NCI-H69 (cell line): Measurements from ENCODE around the gene PRKCG.

Source experiments
- DNase-seq: peaks from one replicate; lab custom pipeline; 2025; lab: John Stamatoyannopoulos, UW

Gene PRKCG

DNA sequence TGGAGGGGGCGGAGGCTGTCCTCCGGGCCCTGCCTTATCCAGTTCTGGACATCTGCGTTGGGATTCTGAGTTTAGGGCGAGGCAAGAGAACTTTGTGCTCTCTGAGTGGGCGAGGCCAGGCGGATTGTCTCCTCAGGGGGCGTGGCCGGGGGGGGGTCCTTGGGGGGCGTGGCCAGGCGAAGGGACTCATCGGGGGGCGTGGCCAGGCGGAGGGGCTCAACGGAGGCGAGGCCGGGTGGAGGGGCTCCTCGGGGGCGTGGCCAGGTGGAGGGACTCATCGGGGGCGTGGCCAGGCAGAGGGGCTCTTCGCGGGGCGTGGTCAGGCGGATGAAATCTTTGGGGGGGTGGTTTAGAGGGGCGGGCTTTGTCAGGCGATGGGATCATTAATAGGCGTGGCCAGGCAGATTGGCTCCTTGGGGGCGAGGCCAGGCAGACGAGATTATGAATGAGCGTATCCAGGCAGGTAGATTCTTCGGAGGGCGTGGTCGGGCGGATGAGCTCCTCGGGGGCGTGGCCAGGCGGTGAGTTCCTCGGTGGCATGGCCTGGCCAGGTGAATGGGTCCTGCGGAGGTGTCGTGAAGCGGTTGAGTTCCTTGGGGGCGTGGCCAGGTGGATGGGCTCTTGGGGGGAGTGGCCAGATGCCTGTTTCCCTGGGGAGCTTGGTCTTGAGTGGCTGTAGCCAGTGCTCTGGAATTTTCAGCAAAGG, 16.8 kb downstream of the PRKCG start:
- peak; percentile 69 for DNase-seq

DNA sequence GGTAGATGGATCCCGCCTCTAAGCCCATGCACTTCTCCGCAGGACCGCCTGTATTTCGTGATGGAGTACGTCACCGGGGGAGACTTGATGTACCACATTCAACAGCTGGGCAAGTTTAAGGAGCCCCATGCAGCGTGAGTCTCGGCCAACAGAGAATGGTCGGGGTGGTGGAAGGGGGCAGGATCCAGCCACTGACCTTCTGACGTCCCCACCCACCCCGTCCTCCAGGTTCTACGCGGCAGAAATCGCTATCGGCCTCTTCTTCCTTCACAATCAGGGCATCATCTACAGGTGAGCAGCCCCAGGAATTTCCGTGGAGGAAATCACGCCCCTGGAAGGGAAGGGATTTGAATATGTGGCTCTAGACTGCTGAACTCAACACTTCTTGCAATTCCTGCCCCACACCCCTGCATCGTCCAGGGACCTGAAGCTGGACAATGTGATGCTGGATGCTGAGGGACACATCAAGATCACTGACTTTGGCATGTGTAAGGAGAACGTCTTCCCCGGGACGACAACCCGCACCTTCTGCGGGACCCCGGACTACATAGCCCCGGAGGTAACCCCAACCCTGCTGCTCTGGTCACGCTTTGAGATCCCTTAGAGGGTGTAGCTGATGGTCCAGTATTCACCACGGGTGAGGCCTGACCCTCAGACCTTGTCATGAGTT, 18.3 kb downstream of the PRKCG start:
- DNase-seq: no peak

DNA sequence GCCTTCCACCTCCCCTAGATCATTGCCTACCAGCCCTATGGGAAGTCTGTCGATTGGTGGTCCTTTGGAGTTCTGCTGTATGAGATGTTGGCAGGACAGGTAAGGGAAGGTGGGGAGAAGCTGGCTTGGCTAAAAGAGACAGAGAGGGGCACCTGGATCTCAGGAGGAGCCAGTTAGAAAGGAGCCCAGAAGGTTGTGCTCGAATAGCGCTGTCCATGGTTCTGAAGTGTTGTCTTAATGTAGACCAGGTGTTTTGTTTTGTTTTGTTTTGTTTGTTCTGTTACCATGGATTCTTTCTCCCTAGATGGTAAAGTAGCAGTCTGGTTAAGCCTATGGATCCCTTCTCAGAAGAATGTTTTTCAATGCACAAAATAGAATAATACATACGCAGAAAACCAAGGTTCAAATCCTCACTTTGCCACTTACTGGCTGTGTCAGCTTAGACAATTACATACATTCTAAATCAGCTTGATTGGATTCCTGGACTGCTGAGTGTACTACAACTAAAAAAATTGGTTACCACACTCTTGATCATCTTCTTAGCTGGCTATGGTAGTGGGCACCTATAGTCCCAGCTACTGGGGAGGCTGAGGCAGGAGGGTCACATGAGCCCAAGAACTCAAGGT, 21.2 kb downstream of the PRKCG start:
- DNase-seq: no peak

DNA sequence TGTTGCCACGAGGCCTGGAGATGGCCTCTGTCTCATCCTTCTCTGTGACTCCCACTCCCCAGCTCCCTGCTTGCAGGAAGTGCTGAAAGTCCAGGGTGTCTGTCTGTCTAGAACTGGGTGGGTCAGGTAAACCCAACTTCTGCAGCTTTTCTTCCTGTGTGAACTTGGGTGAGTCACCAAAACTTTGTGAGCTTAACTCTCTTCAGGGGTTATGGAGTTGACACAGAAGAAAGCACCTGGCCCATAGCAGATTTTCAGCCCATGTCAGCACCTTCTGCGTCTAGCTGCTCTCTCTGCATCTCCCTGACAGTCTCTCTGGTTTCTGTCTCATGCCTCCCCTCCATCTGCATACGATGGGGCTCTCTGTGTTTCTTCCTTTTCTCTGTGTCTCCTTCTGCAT, 22.9 kb downstream of the PRKCG start:
- DNase-seq: no peak

DNA sequence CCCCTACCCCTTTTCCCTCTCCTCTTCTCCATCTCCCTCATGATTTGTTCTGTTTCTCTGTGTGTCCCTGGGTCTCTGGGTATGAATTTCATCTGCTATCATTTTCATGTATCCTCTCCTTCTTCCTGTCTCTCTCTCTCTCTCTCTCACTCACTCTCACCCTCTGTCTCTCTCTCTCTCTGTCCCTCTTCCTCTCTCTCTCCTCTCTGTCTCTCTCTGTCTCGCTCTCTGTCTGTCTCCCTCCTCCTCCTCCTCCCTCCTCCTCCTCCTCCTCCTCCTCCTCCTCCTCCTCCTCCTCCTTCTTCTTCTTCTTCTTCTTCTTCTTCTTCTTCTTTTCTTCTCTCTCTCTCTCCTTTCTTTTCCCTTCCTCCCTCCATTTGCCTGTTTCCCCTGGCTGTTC, 23.8 kb downstream of the PRKCG start:
- DNase-seq: no peak

DNA sequence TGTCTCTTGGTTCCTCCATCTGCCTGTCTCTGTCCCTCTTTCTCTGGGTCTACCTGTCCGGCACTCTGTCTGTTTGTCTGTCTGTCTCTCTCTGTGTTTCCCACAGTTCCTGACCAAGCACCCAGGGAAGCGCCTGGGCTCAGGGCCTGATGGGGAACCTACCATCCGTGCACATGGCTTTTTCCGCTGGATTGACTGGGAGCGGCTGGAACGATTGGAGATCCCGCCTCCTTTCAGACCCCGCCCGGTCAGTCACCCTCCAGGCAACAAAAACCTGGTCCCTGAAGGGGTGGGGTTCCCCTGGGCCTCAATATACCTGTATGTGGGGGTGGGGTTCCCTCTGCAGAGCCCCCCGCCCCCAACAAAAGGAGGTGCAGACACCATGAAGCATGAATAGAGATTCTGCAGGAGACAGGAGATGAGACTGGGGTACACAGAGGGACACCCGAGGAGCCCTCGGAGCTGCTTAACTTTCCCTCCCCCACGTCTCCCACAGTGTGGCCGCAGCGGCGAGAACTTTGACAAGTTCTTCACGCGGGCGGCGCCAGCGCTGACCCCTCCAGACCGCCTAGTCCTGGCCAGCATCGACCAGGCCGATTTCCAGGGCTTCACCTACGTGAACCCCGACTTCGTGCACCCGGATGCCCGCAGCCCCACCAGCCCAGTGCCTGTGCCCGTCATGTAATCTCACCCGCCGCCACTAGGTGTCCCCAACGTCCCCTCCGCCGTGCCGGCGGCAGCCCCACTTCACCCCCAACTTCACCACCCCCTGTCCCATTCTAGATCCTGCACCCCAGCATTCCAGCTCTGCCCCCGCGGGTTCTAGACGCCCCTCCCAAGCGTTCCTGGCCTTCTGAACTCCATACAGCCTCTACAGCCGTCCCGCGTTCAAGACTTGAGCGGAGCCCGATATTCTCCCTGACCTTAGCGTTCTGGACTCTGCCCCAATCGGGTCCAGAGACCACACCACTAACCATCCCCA, 24.5 kb downstream of the PRKCG start:
- DNase-seq: peak; percentile 34

DNA sequence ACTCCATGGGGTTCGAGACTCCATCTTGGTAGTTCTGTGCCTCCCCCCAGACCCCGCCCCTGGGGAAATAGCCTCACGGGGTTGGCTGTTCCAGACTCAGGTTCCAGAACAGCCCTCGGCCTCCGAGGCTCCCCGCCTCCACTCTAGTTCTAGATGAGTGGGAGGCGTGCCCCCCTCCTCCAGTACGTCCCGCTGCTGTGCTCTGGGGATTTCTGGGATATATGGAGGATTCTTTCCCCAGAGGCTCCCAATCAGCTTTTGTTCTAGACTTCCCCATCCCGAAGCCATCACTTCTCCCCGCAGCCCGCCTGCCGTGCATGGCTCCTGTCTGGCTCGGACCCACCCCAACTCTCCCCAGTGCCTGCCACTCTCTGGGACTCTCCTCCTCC, 25.2 kb downstream of the PRKCG start:
- DNase-seq: no peak

DNA sequence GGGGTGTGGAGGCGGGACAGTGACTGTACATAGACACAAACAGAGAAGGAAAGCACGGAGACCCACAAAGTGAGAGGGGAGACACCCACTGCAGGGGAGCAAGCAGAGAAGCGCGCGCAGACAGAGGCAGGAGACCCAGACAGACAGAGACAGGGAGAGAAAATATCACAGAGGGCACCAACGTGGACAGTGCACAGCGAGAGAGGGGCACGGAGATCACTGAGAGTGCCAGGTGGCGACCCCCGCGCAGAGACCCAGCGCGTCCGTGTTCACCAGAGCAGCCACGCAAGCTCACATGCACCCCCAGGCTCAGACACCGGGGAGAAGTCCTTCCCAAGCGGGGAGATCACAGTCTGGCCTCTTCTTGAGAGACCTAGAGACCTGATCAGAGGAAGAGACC, 25.7 kb downstream of the PRKCG start:
- DNase-seq: no peak

DNA sequence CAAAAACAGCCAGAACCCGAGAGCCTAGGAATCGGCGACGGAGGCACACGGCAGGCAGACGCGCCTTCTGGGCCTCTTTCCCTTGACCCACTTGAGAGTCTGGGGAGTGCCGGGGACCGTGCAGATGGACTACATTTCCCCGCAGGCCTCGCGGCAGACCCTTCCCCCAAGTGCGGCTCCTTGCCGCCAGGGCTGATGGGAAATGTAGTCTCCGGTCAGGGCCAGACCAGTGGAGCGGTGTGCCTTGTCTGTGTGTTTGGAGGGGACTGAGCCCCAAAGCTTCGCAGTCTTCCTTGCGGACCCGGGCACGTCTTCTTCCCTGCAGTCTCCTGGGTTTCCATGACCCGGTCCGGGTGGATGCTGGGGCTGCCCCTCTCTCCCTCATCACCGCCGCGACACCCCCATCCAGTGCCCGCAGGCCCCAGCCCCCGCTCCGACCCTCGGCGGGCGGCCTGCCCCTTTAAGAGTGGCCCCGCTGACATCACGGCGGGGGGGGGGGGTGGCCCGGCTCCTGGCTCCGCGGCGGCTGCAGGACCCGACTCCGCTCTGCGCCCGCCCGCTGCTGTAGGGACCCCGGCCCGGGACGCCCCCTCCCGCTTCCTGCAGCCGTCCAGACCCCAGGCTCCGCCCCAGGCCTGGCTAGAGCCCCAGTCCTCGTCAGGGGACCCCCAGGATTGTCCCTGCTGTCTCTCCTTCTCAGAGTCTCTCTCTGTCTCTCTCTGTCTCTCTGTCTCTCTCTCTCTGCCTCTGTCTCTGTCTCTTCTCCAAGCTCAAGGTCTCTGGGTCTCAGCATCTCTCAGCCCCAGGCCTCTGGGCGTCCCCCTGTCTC, 26.3 kb downstream of the PRKCG start:
- DNase-seq: peak; percentile 75

DNA sequence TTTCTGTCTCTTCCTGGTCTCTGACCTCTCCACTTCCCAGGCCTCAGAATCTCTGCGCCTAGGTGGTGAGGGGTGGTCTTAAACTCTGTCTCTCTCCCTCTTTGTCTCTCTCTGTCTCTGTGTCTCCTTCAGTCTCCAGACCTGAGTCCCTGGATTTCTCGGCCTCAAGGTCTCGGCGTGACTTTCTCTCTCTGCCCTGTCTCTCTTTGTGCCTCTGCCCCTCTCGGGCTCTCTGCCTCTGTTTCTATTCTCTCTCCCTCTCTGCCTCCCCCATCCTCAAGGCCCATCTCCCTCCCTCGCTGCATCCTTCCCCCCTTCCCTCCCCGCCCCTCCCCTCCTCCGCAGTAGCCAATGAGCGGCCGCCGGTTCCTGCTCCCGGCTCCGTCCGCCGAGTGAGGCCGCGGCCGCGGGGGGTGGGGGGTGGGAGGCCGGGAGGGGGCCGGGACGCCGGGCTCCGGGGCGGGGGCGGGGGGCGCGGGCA, 27.0 kb downstream of the PRKCG start, which contains the start of gene CACNG7:
Gene CACNG7 (plus strand): TSS at position 344 of the 481 bp plus-strand sequence. CDS start 3,554 bp downstream, outside the sequence.
- peak; percentile 18 for DNase-seq

DNA sequence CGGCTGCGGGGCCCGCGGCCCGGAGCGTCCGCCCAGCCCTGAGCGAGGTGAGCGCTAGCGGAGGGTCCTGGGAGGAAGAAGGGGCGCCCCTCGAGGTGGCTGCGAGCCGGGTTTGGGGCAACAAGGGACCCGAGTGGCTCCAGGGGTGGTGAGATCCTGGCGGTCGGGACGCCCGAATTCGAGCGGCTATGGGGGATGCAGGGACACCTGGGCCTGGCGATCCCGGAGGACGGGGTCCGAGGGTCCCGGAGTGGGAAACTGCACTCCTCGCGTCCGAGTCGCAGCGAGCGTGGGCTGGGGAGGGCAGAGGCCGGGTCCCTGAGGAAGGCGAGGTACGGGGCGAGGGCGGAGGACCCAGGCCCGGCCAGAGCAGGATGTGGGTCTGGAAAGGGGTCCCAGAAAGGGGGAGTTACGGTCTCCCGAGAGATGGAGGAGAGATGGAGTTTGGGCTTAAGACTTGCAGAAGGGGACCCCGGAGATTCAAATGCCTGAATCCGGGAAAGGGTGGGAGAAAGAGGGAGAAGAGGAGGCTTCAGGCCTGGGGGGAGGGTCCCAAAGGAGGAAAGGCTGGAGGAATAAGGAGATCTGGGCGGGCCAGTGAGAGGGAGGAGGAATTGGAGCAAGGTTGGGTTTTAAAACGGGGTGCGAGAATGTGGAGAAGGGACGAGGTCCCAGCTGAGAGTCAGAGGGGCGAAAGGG, 27.6 kb downstream of the PRKCG start:
- no peak for DNase-seq

DNA sequence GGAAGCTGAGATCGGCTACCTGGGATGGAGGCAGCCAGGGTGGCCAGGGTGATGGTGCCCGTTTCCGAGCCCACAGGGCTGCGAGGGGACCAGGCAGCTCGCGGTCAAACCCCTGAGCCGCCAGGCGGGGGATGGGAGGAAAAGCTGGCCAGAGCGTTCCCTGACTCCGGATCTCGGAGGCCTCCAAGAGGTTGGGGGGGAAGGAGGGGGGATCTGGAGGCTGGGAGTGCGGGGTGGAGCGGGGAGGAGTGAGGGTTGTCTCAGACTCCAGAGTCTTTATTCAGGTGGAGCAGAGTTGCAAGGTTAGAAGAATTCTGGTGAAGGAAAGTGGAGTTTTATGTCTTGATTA, 28.1 kb downstream of the PRKCG start:
- no peak for DNase-seq

DNA sequence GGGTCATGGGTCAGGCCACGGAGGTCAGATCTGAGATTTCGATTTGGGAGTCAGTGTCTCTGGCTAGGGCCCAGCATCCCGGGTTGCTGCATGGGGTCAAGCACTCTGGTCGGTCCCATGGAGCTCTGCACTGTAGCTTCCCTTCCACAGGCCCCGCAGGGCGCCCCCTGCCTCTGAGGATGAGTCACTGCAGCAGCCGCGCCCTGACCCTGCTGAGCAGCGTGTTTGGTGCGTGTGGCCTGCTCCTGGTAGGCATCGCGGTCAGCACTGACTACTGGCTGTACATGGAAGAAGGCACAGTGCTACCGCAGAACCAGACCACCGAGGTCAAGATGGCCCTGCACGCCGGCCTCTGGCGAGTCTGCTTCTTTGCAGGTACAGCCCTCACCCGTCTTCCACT, 30.7 kb downstream of the PRKCG start:
- DNase-seq: peak; percentile 21

DNA sequence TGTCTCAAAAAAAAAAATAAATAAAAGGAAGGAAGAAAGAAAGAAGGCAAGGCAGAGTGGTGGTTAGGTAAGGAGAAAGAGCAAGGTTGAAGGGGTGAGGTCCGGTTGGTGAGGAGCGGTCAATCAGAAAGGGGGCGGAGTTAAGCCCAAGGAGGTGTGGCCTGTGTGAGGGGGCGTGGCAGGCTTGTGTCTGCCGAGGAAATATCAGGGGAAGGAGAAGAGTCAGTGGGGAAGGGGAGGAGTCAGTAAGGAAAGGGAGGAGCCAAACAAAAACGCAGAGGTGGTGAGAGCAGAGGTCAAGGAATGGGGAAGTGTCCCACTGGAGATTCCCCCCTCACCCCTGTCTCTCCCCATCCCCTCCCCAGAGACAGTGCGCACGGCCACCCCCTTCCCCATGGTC, 33.0 kb downstream of the PRKCG start:
- DNase-seq: no peak

DNA sequence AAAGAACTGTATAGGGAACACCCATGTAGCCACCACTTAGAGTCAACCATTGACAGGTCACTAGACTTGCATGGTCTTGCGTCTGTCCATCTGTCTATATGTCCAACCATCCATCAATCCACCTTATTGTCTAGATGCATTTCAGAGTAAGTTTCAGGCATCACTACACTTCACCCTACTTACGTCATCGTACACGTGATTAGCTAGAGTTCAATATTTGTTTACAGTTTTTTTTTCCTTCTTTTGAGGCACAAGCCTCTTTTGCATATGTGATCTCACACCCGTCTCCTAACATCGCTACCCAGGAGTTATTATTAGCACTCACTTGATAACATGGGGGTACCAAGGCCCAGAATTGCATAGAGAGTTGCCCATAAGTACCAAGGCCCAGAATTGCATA, 34.0 kb downstream of the PRKCG start:
- DNase-seq: no peak

DNA sequence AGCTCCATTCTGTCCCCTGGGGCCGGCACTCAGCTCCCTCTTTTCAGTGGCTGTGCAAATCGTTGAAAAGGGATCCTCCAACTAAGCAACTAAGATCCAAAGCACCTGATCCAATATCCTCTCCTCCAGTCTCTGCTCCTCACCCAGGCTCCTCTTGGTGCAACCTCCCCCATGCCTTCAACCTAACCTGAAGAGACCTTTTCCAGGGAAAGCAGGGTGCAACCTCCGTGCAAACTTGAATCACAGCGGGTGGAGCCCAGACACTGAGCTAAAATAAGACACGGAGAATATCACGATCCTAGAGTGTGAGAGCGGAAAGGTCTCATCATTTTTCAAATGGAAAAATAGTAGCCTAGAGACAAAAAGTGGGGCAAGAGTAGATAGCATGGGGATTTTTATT, 35.4 kb downstream of the PRKCG start:
- DNase-seq: no peak

DNA sequence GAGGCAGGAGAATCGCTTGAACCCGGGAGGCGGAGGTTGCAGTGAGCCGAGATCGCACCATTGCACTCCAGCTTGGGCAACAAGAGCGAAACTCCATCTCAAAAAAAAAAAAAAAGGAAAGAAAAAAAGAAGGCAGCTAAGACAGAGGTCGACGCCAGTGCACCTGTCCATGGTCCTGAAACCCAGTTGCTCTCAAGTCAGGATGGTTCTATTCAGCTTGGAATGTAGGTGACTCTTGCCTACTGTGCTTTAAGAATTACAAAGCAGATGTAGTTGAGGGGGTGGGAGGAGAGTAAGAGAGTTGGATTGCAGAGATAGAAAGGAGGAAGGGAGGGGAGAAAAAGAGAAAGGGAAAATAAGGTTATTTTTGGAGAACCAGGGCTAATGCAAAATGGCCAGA, 45.7 kb downstream of the PRKCG start:
- DNase-seq: no peak

DNA sequence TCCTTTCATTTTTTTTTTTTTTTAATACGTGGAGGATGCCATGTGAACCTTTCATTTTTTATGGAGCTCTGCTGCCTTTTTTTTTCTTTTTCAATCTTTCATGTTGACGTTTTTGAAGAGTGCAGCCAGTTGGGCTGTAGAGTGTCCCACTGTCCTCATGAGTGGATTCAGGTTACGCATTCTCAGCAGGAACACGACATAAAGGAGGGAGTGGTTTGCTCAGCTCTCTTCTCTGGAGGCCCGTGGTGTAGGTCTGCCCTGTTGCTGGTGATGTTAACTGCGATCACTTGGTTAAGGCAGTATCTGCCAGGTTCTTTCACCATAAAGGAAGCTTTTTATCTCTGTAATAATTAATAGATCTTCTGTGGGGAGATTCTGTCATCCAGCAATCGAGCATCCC, 54.0 kb downstream of the PRKCG start:
- DNase-seq: peak; percentile 7

DNA sequence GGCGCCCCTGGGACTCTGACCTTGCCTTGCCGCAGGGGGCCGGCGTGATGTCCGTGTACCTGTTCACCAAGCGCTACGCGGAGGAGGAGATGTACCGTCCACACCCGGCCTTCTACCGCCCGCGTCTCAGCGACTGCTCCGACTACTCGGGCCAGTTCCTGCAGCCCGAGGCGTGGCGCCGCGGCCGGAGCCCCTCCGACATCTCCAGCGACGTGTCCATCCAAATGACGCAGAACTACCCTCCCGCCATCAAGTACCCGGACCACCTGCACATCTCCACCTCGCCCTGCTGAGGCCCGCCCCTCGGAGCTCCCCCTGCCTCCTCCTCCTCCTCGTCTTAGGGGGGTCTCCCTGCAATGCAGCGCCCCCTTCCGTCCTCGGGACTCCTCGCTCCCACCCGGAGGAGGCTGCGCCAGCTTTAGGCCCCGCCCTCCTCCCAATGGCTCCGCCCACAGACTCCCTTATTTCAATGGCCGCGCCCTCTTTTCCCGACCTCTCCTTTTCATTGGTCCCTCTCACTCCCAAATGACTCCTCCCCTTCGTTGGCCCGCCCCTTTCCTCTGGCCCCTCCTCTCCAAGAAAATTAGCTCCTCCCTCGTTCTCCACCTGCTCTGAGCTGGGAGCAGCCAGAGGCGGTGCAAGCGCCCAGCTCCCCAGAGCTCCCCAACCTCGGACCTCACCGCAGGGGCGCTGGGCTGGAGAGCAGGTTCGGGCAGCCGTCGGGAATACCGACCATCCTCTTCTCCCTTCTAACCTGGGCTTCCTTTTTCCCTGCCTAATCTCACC, 60.2 kb downstream of the PRKCG start:
- peak; percentile 37 for DNase-seq

DNA sequence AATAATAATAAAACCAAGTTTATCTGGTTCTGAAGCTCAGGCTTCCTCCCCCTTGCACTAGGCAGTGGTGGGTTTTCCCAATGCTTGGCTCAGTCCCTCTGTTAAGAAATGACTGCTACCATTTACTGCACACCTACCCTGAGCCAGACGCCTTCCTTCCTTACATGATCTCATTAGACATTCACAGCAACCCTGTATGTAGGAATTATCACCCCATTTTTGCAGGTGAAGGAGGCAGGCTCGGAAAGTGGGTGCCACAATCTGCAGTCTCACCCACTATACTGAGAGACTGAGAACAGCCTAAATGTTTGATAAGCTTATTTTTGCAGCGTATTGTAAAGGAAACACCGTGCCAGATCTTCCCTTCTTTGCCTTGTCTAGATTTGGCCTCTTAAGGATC, 62.4 kb downstream of the PRKCG start:
- DNase-seq: no peak
